Measurements from ENCODE around the gene BMPER. TPM values are rescaled to one million over a fixed set of nuclear protein-coding genes. Genes with fewer than 3 reads are reported as not detected.

BMPER gene
- 1.2 and 2.7 TPM in 2 replicates for total RNA-seq

- no peak for DNase-seq (ENCODE audit: extremely low read depth, low read depth, low spot score)
Observed at GRCh38 chr7:33905389-33906032, at the start of gene BMPER. BMPER (plus strand) TSS chr7:33905539; CDS start chr7:33905614, 75 bp downstream.

- no peak for DNase-seq (ENCODE audit: extremely low read depth, low read depth, low spot score)
Observed at GRCh38 chr7:33861947-33862346, 43.4 kb upstream of the BMPER start.

- no peak for DNase-seq (ENCODE audit: extremely low read depth, low read depth, low spot score)
Observed at GRCh38 chr7:33862946-33863814, 42.2 kb upstream of the BMPER start.

GRCh38 chr7:33868166-33868565, 37.2 kb upstream of the BMPER start:
- DNase-seq (ENCODE audit: extremely low read depth, low read depth, low spot score): no peak

- DNase-seq (ENCODE audit: extremely low read depth, low read depth, low spot score): no peak
Observed at GRCh38 chr7:33869176-33869575, 36.2 kb upstream of the BMPER start.

- no peak for DNase-seq (ENCODE audit: extremely low read depth, low read depth, low spot score)
Observed at GRCh38 chr7:33870120-33870519, 35.2 kb upstream of the BMPER start.

GRCh38 chr7:33872870-33873269, 32.5 kb upstream of the BMPER start:
- DNase-seq (ENCODE audit: extremely low read depth, low read depth, low spot score): no peak

GRCh38 chr7:33873518-33873917, 31.8 kb upstream of the BMPER start:
- DNase-seq (ENCODE audit: extremely low read depth, low read depth, low spot score): no peak

GRCh38 chr7:33873981-33874750, 31.2 kb upstream of the BMPER start:
- no peak for DNase-seq (ENCODE audit: extremely low read depth, low read depth, low spot score)

- DNase-seq (ENCODE audit: extremely low read depth, low read depth, low spot score): no peak
Observed at GRCh38 chr7:33874943-33875342, 30.4 kb upstream of the BMPER start.

- no peak for DNase-seq (ENCODE audit: extremely low read depth, low read depth, low spot score)
Observed at GRCh38 chr7:33876596-33877274, 28.6 kb upstream of the BMPER start.

- no peak for DNase-seq (ENCODE audit: extremely low read depth, low read depth, low spot score)
Observed at GRCh38 chr7:33880787-33881186, 24.6 kb upstream of the BMPER start.

- no peak for DNase-seq (ENCODE audit: extremely low read depth, low read depth, low spot score)
Observed at GRCh38 chr7:33881316-33881715, 24.0 kb upstream of the BMPER start.

- no peak for DNase-seq (ENCODE audit: extremely low read depth, low read depth, low spot score)
Observed at GRCh38 chr7:33882040-33882837, 23.1 kb upstream of the BMPER start.

- no peak for DNase-seq (ENCODE audit: extremely low read depth, low read depth, low spot score)
Observed at GRCh38 chr7:33882950-33883670, 22.2 kb upstream of the BMPER start.

GRCh38 chr7:33883671-33883965, 21.7 kb upstream of the BMPER start:
- DNase-seq (ENCODE audit: extremely low read depth, low read depth, low spot score): no peak

- DNase-seq (ENCODE audit: extremely low read depth, low read depth, low spot score): no peak
Observed at GRCh38 chr7:33885290-33886148, 19.8 kb upstream of the BMPER start.

GRCh38 chr7:33886149-33886623, 19.2 kb upstream of the BMPER start:
- no peak for DNase-seq (ENCODE audit: extremely low read depth, low read depth, low spot score)

Data from glomerular endothelial cell (primary cell).